Neural progenitor cell (in vitro differentiated cells): ENCODE measurements around the gene RNFT2.

ENCODE experiments used
- EZH2phosphoT487 ChIP-seq: fragments of 200-600 bp; sonication (generic); IDR thresholded peaks from 2 replicates; pipeline ENCODE4 v1.6.1; 2017; ENCODE audit warnings: antibody characterized with exemption
- TF ChIP-seq, protein P1 (sequence below): fragments of 200-600 bp; sonication (generic); IDR thresholded peaks from 2 replicates; pipeline ENCODE4 v1.5.1; 2017; ENCODE audit warnings: antibody characterized with exemption, mild to moderate bottlenecking

DNA sequence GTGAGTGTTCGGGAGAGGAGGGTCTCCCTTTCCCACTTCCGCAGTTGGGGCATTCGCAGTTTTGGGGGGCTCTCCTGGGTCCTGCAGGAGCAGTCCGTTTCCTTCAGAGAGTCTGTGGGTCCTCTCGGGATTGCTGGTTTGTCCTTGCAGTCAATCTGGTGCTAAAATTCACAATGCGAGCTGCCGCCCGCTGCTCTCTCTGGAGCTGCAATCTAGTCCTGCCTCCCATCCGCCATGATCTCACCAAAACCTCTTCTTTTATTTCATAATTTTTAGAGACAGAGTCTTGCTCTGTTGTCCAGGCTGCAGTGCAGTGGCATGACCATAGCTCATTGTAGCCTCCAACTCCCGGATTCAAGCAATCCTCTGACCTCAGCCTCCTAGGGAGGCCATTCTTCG lies 22.5 kb downstream of the RNFT2 start:
- TF ChIP-seq EZH2phosphoT487 = no peak
- TF ChIP-seq, protein P1, sequence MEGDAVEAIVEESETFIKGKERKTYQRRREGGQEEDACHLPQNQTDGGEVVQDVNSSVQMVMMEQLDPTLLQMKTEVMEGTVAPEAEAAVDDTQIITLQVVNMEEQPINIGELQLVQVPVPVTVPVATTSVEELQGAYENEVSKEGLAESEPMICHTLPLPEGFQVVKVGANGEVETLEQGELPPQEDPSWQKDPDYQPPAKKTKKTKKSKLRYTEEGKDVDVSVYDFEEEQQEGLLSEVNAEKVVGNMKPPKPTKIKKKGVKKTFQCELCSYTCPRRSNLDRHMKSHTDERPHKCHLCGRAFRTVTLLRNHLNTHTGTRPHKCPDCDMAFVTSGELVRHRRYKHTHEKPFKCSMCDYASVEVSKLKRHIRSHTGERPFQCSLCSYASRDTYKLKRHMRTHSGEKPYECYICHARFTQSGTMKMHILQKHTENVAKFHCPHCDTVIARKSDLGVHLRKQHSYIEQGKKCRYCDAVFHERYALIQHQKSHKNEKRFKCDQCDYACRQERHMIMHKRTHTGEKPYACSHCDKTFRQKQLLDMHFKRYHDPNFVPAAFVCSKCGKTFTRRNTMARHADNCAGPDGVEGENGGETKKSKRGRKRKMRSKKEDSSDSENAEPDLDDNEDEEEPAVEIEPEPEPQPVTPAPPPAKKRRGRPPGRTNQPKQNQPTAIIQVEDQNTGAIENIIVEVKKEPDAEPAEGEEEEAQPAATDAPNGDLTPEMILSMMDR = no peak
